ENCODE results near the gene TPBGL.

TPBGL gene

GRCh38 chr11:75204012-75204674 lies 36.4 kb upstream of the TPBGL start:
- peaks cover 0 to 2% (median 0%) of the 10 kb centered on the region in 3 experiments for H3K27me3 ChIP-seq (ENCODE audit: control insufficient read depth in 3 of 3, insufficient read depth in 3 of 3, low read depth in 1 of 3, low read length in 3 of 3)
- no CpG with 5 or more reads among the region's 10 CpGs for WGBS, 2 donors (ENCODE audit: extremely low coverage in 2 of 2, insufficient read length in 2 of 2, insufficient replicate concordance in 1 of 2)

GRCh38 chr11:75204685-75205563 lies 35.6 kb upstream of the TPBGL start:
- Histone ChIP-seq H3K36me3 (replicated peaks in 1 of 2; ENCODE audit: control insufficient read depth in 2 of 2, insufficient read depth in 2 of 2, low read length in 2 of 2) (no peaks in the 10 kb centered on the region), H3K4ac (ENCODE audit: low read length) (no peak overlapping the region), H3K27ac (replicated peaks; ENCODE audit: low read length) (no peak overlapping the region), H2BK5ac (ENCODE audit: low read length) (no peak overlapping the region), H3K79me1 (ENCODE audit: low read depth, low read length) (no peaks in the 10 kb centered on the region), H3K4me3 (ENCODE audit: low read length in 2 of 2) (no peak overlapping the region), H3K18ac (ENCODE audit: low read length) (no peak overlapping the region), H3K14ac (ENCODE audit: low read length) (no peak overlapping the region), H3K9ac (ENCODE audit: low read depth, low read length, poor library complexity) (no peak overlapping the region), H4K8ac (ENCODE audit: low read depth, low read length) (no peak overlapping the region), H4K91ac (ENCODE audit: low read depth, low read length, poor library complexity) (no peak overlapping the region), H3K27me3 (ENCODE audit: control insufficient read depth in 3 of 3, insufficient read depth in 3 of 3, low read depth in 1 of 3, low read length in 3 of 3) (peaks cover 0 to 2% (median 0%) of the 10 kb centered on the region in 3 experiments), H3K4me2 (ENCODE audit: insufficient read depth, low read length, poor library complexity, severe bottlenecking) (no peak overlapping the region), H2AK5ac (ENCODE audit: low read depth, low read length) (peak overlapping the region; percentile 32), H3K4me1 (ENCODE audit: control insufficient read depth in 2 of 2, insufficient read depth in 1 of 2, low read depth in 1 of 2, low read length in 2 of 2) (no peaks in the 10 kb centered on the region), H2BK12ac (ENCODE audit: low read length) (no peak overlapping the region), H3K23ac (ENCODE audit: low read depth, low read length, poor library complexity) (no peak overlapping the region), H2BK120ac (ENCODE audit: low read depth, low read length) (no peak overlapping the region), H2BK15ac (ENCODE audit: low read length) (no peak overlapping the region), H2AFZ (ENCODE audit: low read length) (no peak overlapping the region), H3K9me3 (replicated peaks in 1 of 2; ENCODE audit: control insufficient read depth in 2 of 2, insufficient read depth in 1 of 2, low read depth in 1 of 2, low read length in 2 of 2) (no peaks in the 10 kb centered on the region)
- no CpG with 5 or more reads among the region's 9 CpGs for WGBS, 2 donors (ENCODE audit: extremely low coverage in 2 of 2, insufficient read length in 2 of 2, insufficient replicate concordance in 1 of 2)
- DNase-seq (ENCODE audit: low spot score), result peak; percentile 84

More at GRCh38 chr11:75204012-75204674, 36.4 kb upstream of the TPBGL start:
- Histone ChIP-seq H3K4me3 (ENCODE audit: low read length in 2 of 2) (no peak overlapping the region), H3K4me2 (ENCODE audit: insufficient read depth, low read length, poor library complexity, severe bottlenecking) (no peak overlapping the region), H3K18ac (ENCODE audit: low read length) (no peak overlapping the region), H2BK5ac (ENCODE audit: low read length) (peak overlapping the region; percentile 19), H3K14ac (ENCODE audit: low read length) (peak overlapping the region; percentile 95), H3K79me1 (ENCODE audit: low read depth, low read length) (no peaks in the 10 kb centered on the region), H2AK5ac (ENCODE audit: low read depth, low read length) (peak overlapping the region; percentile 32), H4K8ac (ENCODE audit: low read depth, low read length) (no peak overlapping the region), H2AFZ (ENCODE audit: low read length) (no peak overlapping the region), H2BK15ac (ENCODE audit: low read length) (no peak overlapping the region), H4K91ac (ENCODE audit: low read depth, low read length, poor library complexity) (no peak overlapping the region), H3K9ac (ENCODE audit: low read depth, low read length, poor library complexity) (peak overlapping the region; percentile 10), H3K27ac (replicated peaks; ENCODE audit: low read length) (no peak overlapping the region), H3K4me1 (ENCODE audit: control insufficient read depth in 2 of 2, insufficient read depth in 1 of 2, low read depth in 1 of 2, low read length in 2 of 2) (peaks cover 0 to under 1% of the 10 kb centered on the region in 2 donors), H3K9me3 (replicated peaks in 1 of 2; ENCODE audit: control insufficient read depth in 2 of 2, insufficient read depth in 1 of 2, low read depth in 1 of 2, low read length in 2 of 2) (no peaks in the 10 kb centered on the region), H3K36me3 (replicated peaks in 1 of 2; ENCODE audit: control insufficient read depth in 2 of 2, insufficient read depth in 2 of 2, low read length in 2 of 2) (no peaks in the 10 kb centered on the region), H3K4ac (ENCODE audit: low read length) (no peak overlapping the region), H2BK120ac (ENCODE audit: low read depth, low read length) (no peak overlapping the region), H3K23ac (ENCODE audit: low read depth, low read length, poor library complexity) (no peak overlapping the region), H2BK12ac (ENCODE audit: low read length) (no peak overlapping the region)
- no peak for DNase-seq (ENCODE audit: low spot score)

GRCh38 chr11:75205564-75206020 lies 35.0 kb upstream of the TPBGL start:
- Histone ChIP-seq H2BK120ac (ENCODE audit: low read depth, low read length) (no peak overlapping the region), H2BK12ac (ENCODE audit: low read length) (no peak overlapping the region), H3K23ac (ENCODE audit: low read depth, low read length, poor library complexity) (no peak overlapping the region), H4K91ac (ENCODE audit: low read depth, low read length, poor library complexity) (no peak overlapping the region), H4K8ac (ENCODE audit: low read depth, low read length) (no peak overlapping the region), H3K79me1 (ENCODE audit: low read depth, low read length) (no peaks in the 10 kb centered on the region), H3K36me3 (replicated peaks in 1 of 2; ENCODE audit: control insufficient read depth in 2 of 2, insufficient read depth in 2 of 2, low read length in 2 of 2) (no peaks in the 10 kb centered on the region), H3K27ac (replicated peaks; ENCODE audit: low read length) (no peak overlapping the region), H3K18ac (ENCODE audit: low read length) (no peak overlapping the region), H2AK5ac (ENCODE audit: low read depth, low read length) (no peak overlapping the region), H3K4ac (ENCODE audit: low read length) (no peak overlapping the region), H3K4me2 (ENCODE audit: insufficient read depth, low read length, poor library complexity, severe bottlenecking) (no peak overlapping the region), H3K14ac (ENCODE audit: low read length) (no peak overlapping the region), H3K4me3 (ENCODE audit: low read length in 2 of 2) (no peak overlapping the region), H2BK15ac (ENCODE audit: low read length) (no peak overlapping the region), H3K9me3 (replicated peaks in 1 of 2; ENCODE audit: control insufficient read depth in 2 of 2, insufficient read depth in 1 of 2, low read depth in 1 of 2, low read length in 2 of 2) (no peaks in the 10 kb centered on the region), H2AFZ (ENCODE audit: low read length) (no peak overlapping the region), H3K9ac (ENCODE audit: low read depth, low read length, poor library complexity) (no peak overlapping the region), H2BK5ac (ENCODE audit: low read length) (no peak overlapping the region), H3K27me3 (ENCODE audit: control insufficient read depth in 3 of 3, insufficient read depth in 3 of 3, low read depth in 1 of 3, low read length in 3 of 3) (peaks cover 0 to 2% (median 0%) of the 10 kb centered on the region in 3 experiments), H3K4me1 (ENCODE audit: control insufficient read depth in 2 of 2, insufficient read depth in 1 of 2, low read depth in 1 of 2, low read length in 2 of 2) (no peaks in the 10 kb centered on the region)
- no CpG with 5 or more reads among the region's 5 CpGs for WGBS, 2 donors (ENCODE audit: extremely low coverage in 2 of 2, insufficient read length in 2 of 2, insufficient replicate concordance in 1 of 2)
- DNase-seq (ENCODE audit: low spot score), result no peak

- Histone ChIP-seq H3K36me3 (replicated peaks in 1 of 2; ENCODE audit: control insufficient read depth in 2 of 2, insufficient read depth in 2 of 2, low read length in 2 of 2) (no peaks in the 10 kb centered on the region), H3K14ac (ENCODE audit: low read length) (no peak overlapping the region), H3K79me1 (ENCODE audit: low read depth, low read length) (no peaks in the 10 kb centered on the region), H3K4me3 (ENCODE audit: low read length in 2 of 2) (no peak overlapping the region), H3K9me3 (replicated peaks in 1 of 2; ENCODE audit: control insufficient read depth in 2 of 2, insufficient read depth in 1 of 2, low read depth in 1 of 2, low read length in 2 of 2) (no peaks in the 10 kb centered on the region), H2BK5ac (ENCODE audit: low read length) (no peak overlapping the region), H4K8ac (ENCODE audit: low read depth, low read length) (no peak overlapping the region), H3K4me1 (ENCODE audit: control insufficient read depth in 2 of 2, insufficient read depth in 1 of 2, low read depth in 1 of 2, low read length in 2 of 2) (no peaks in the 10 kb centered on the region), H2AK5ac (ENCODE audit: low read depth, low read length) (no peak overlapping the region), H2BK12ac (ENCODE audit: low read length) (no peak overlapping the region), H2BK15ac (ENCODE audit: low read length) (no peak overlapping the region), H3K4me2 (ENCODE audit: insufficient read depth, low read length, poor library complexity, severe bottlenecking) (no peak overlapping the region), H3K27ac (replicated peaks; ENCODE audit: low read length) (no peak overlapping the region), H2BK120ac (ENCODE audit: low read depth, low read length) (no peak overlapping the region), H3K23ac (ENCODE audit: low read depth, low read length, poor library complexity) (no peak overlapping the region), H2AFZ (ENCODE audit: low read length) (no peak overlapping the region), H3K9ac (ENCODE audit: low read depth, low read length, poor library complexity) (no peak overlapping the region), H3K27me3 (ENCODE audit: control insufficient read depth in 3 of 3, insufficient read depth in 3 of 3, low read depth in 1 of 3, low read length in 3 of 3) (peaks cover 0 to 2% (median 0%) of the 10 kb centered on the region in 3 experiments), H3K4ac (ENCODE audit: low read length) (no peak overlapping the region), H3K18ac (ENCODE audit: low read length) (no peak overlapping the region), H4K91ac (ENCODE audit: low read depth, low read length, poor library complexity) (no peak overlapping the region)
- WGBS, 2 donors (ENCODE audit: extremely low coverage in 2 of 2, insufficient read length in 2 of 2, insufficient replicate concordance in 1 of 2), result no CpG with 5 or more reads among the region's 2 CpGs
- no peak for DNase-seq (ENCODE audit: low spot score)
Observed at GRCh38 chr11:75208446-75208845, 32.1 kb upstream of the TPBGL start.

All from neuronal stem cell (in vitro differentiated cells).